ENCODE results near the gene HIP1R. TPM values are rescaled to one million over a fixed set of nuclear protein-coding genes. Genes with fewer than 3 reads are reported as not detected.
A peak's percentile ranks its signal among the peaks of the same experiment; 100 is the strongest.

The HIP1R gene
- 0.85 TPM for polyA plus RNA-seq (2012; ENCODE audit: insufficient read depth, insufficient read length, low read depth)

DNA sequence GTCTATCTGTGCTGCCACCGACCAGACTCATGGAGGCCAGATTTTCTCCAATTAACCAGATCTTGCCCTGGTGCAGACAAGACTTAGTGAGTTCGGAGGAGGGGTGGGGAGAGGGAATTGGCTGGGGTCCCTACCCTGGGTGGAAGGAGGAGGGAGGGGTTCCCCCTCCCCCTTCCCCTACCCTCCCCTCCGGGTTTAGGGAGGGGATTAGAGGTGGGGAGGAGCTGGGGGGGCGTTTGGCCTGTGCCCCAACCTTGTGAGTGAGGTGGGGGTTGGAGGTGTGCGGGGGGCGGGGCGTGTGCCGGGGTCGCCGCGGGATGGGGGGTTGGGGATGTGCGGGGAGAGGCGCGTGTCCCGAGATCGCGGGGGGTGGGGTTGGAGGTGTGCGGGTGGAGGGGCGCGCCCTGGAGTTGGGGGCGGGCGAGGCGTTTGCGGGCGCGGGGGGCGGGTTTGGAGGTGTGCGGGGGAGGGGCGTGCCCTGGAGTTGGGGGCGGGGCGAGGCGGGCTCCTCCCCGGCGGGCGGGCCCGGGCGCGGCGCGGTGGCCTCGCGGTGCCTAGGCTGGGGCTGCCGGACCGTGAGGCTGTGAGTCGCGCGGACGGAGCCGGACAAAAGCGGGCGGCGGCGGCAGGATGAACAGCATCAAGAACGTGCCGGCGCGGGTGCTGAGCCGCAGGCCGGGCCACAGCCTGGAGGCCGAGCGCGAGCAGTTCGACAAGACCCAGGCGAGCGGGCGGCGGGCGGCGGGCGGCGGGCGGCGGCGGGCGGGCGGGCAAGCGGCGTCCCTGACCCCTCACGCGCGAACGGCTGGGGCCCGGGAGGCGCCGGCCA, at the start of gene HIP1R:
HIP1R (plus strand) TSS at position 537 of the 829 bp plus-strand sequence; CDS start at position 631, 94 bp downstream.
- H3K9me3 ChIP-seq: no peaks in the 10 kb centered on the region
- H3K4me3 ChIP-seq (ENCODE audit: low read depth, low read length): peak within 1 kb of the TSS; percentile 54
- no peaks in the 10 kb centered on the region for H3K36me3 ChIP-seq
- peaks cover 13% of the 10 kb centered on the region for H3K27me3 ChIP-seq
- no peaks in the 10 kb centered on the region for H3K4me1 ChIP-seq
- TF ChIP-seq, protein P1, sequence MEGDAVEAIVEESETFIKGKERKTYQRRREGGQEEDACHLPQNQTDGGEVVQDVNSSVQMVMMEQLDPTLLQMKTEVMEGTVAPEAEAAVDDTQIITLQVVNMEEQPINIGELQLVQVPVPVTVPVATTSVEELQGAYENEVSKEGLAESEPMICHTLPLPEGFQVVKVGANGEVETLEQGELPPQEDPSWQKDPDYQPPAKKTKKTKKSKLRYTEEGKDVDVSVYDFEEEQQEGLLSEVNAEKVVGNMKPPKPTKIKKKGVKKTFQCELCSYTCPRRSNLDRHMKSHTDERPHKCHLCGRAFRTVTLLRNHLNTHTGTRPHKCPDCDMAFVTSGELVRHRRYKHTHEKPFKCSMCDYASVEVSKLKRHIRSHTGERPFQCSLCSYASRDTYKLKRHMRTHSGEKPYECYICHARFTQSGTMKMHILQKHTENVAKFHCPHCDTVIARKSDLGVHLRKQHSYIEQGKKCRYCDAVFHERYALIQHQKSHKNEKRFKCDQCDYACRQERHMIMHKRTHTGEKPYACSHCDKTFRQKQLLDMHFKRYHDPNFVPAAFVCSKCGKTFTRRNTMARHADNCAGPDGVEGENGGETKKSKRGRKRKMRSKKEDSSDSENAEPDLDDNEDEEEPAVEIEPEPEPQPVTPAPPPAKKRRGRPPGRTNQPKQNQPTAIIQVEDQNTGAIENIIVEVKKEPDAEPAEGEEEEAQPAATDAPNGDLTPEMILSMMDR (IDR thresholded peaks at IDR 0.05; ENCODE audit: low read depth, low read length): no peak
- DNase-seq: no peak

- H3K4me3 ChIP-seq (ENCODE audit: low read depth, low read length): no peak overlapping the region
- TF ChIP-seq, protein P1 (IDR thresholded peaks at IDR 0.05; ENCODE audit: low read depth, low read length): no peak
- DNase-seq: no peak
- no peaks in the 10 kb centered on the region for H3K27me3 ChIP-seq
- H3K4me1 ChIP-seq: peaks cover 5% of the 10 kb centered on the region; the same call in 1 of the 2 replicates
- no peaks in the 10 kb centered on the region for H3K36me3 ChIP-seq
- H3K9me3 ChIP-seq: no peaks in the 10 kb centered on the region
Measured at GRCh38 chr12:122785503-122785902, 49.8 kb upstream of the HIP1R start.

DNA sequence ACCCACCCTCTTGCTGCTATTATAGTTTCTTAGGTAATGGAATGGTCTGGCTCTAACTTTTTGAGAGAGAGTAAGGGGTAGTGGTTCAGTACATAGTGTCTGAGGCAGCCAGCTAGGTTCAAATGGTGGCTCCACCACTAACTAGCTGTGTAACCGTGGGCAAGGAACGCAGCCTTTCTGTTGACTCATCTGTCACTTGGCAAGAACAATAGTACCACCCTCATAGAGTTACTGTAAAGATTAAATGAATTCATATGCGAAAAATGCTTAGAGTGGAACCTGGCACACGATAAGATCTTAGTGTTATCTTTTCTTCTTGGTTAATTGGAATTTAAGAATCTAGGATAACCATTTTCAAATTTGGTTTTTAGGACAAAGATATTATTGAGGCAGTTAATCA, 46.9 kb upstream of the HIP1R start:
- Histone ChIP-seq H3K27me3 (no peaks in the 10 kb centered on the region), H3K4me3 (ENCODE audit: low read depth, low read length) (no peak overlapping the region), H3K4me1 (peaks cover 5% of the 10 kb centered on the region; the same call in 1 of the 2 replicates), H3K9me3 (no peaks in the 10 kb centered on the region), H3K36me3 (no peaks in the 10 kb centered on the region)
- TF ChIP-seq, protein P1 (IDR thresholded peaks at IDR 0.05; ENCODE audit: low read depth, low read length): no peak
- no peak for DNase-seq

DNA sequence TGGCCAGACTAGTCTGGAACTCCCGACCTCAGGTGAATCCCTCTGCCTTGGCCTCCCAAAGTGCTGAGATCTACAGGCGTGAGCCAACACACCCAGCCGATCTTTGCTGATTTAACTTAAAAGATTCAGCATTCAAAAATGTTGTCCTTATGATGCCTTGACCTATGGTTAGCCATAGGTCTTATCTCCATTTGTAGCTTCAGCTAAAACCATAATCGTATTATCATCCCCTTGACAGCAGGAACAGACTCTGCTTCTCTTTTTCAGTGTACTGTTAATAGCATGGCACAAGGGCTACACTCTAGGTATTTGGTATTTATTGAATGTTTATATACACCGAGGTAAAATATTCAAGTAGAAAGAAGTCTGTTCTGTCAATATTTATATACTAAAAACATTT, 45.6 kb upstream of the HIP1R start:
- H3K27me3 ChIP-seq: no peaks in the 10 kb centered on the region
- no peak for DNase-seq
- TF ChIP-seq, protein P1 (IDR thresholded peaks at IDR 0.05; ENCODE audit: low read depth, low read length): no peak
- peaks cover 5% of the 10 kb centered on the region; the same call in 1 of the 2 replicates for H3K4me1 ChIP-seq
- no peak overlapping the region for H3K4me3 ChIP-seq (ENCODE audit: low read depth, low read length)
- no peaks in the 10 kb centered on the region for H3K36me3 ChIP-seq
- H3K9me3 ChIP-seq: no peaks in the 10 kb centered on the region

- Histone ChIP-seq H3K4me3 (ENCODE audit: low read depth, low read length) (no peak overlapping the region), H3K27me3 (no peaks in the 10 kb centered on the region), H3K36me3 (no peaks in the 10 kb centered on the region), H3K4me1 (peaks cover 5% of the 10 kb centered on the region; the same call in 1 of the 2 replicates), H3K9me3 (no peaks in the 10 kb centered on the region)
- DNase-seq: no peak
- TF ChIP-seq, protein P1 (IDR thresholded peaks at IDR 0.05; ENCODE audit: low read depth, low read length): no peak
Measured at GRCh38 chr12:122790393-122791075, 44.7 kb upstream of the HIP1R start.

All from BE2C (cell line).